NCI-H128 (cell line): ENCODE data around the gene MRPL16.
"Not testable (repeated sequence)": the region's sequence is repeated elsewhere in the genome, so short reads cannot be mapped to it uniquely, and the experiment has no call there.

Source experiments
- DNase-seq: peaks from one replicate; lab custom pipeline; 2025; ENCODE audit not compliant: unreplicated experiment; lab: John Stamatoyannopoulos, UW

Gene MRPL16

GRCh38 chr11:59810189-59810910 lies at the start of gene MRPL16:
Gene MRPL16, minus strand, starts transcription at chr11:59810778. Its CDS starts 120 bp downstream, at chr11:59810658.
- peak; percentile 91 for DNase-seq

GRCh38 chr11:59859673-59860072 lies 49.1 kb upstream of the MRPL16 start:
- DNase-seq: no peak

- DNase-seq: no peak
Observed at GRCh38 chr11:59857439-59858434, 47.2 kb upstream of the MRPL16 start.

GRCh38 chr11:59854871-59855270 lies 44.3 kb upstream of the MRPL16 start:
- DNase-seq: no peak

- DNase-seq: not testable (repeated sequence)
Observed at GRCh38 chr11:59851416-59851815, 40.8 kb upstream of the MRPL16 start.

GRCh38 chr11:59849551-59849950 lies 39.0 kb upstream of the MRPL16 start:
- not testable (repeated sequence) for DNase-seq

- DNase-seq: no peak
Observed at GRCh38 chr11:59849129-59849528, 38.6 kb upstream of the MRPL16 start.

- DNase-seq: not testable (repeated sequence)
Observed at GRCh38 chr11:59848439-59848838, 37.9 kb upstream of the MRPL16 start.

- no peak for DNase-seq
Observed at GRCh38 chr11:59847626-59848025, 37.0 kb upstream of the MRPL16 start.

GRCh38 chr11:59846556-59846955 lies 36.0 kb upstream of the MRPL16 start:
- DNase-seq: no peak

GRCh38 chr11:59845399-59845798 lies 34.8 kb upstream of the MRPL16 start, which contains the start of gene CBLIF:
Gene CBLIF, minus strand, starts transcription at chr11:59845499. Its CDS starts 46 bp downstream, at chr11:59845453.
- DNase-seq: no peak

- DNase-seq: no peak
Observed at GRCh38 chr11:59842316-59842715, 31.7 kb upstream of the MRPL16 start.

GRCh38 chr11:59841514-59841913 lies 30.9 kb upstream of the MRPL16 start:
- DNase-seq: no peak

GRCh38 chr11:59839615-59840014 lies 29.0 kb upstream of the MRPL16 start:
- DNase-seq: no peak

- DNase-seq: no peak
Observed at GRCh38 chr11:59833602-59834001, 23.0 kb upstream of the MRPL16 start.

GRCh38 chr11:59829358-59829757 lies 18.8 kb upstream of the MRPL16 start:
- DNase-seq: no peak

- no peak for DNase-seq
Observed at GRCh38 chr11:59822989-59823566, 12.5 kb upstream of the MRPL16 start.

GRCh38 chr11:59818572-59818971 lies 8.0 kb upstream of the MRPL16 start:
- no peak for DNase-seq

- not testable (repeated sequence) for DNase-seq
Observed at GRCh38 chr11:59816434-59816833, 5.9 kb upstream of the MRPL16 start.

GRCh38 chr11:59815754-59816153 lies 5.2 kb upstream of the MRPL16 start:
- DNase-seq: no peak

- no peak for DNase-seq
Observed at GRCh38 chr11:59814021-59814420, 3.4 kb upstream of the MRPL16 start.
